Thyroid gland (tissue), 4 donors: Measurements from ENCODE around the gene FXYD3. TPM values are rescaled to one million over a fixed set of nuclear protein-coding genes. Genes with fewer than 3 reads are reported as not detected.

Source experiments
- DNase-seq, 2 donors: peaks; one replicate each; pipeline ENCODE4 v3.0.0-alpha.2; 2019
- H3K27ac ChIP-seq, 3 donors: fragments of 200-600 bp; sonication (generic); 1 replicate in 2 of 3; 2 replicates in 1 of 3; pipeline ENCODE4 v1.5.1; 2016 to 2019; ENCODE audit warnings: mild to moderate bottlenecking in 1 of 3, moderate library complexity in 1 of 3
- H3K27me3 ChIP-seq: fragments of 200-600 bp; sonication (generic); one replicate; pipeline ENCODE4 v1.5.1; 2019
- H3K36me3 ChIP-seq, 2 donors: fragments of 200-600 bp; sonication (generic); one replicate each; pipeline ENCODE4 v1.5.1; 2016 to 2019
- H3K4me1 ChIP-seq, 2 donors: fragments of 200-600 bp; sonication (generic); one replicate each; pipeline ENCODE4 v1.5.1; 2017 to 2019
- H3K4me3 ChIP-seq, 3 donors: fragments of 200-600 bp; sonication (generic); replicated peaks in 1 of 3; 1 replicate in 2 of 3; 2 replicates in 1 of 3; pipeline ENCODE4 v1.5.1; 2016; ENCODE audit warnings: mild to moderate bottlenecking in 1 of 3
- H3K9me3 ChIP-seq: fragments of 200-600 bp; sonication (generic); one replicate; pipeline ENCODE4 v1.5.1; 2017
- CTCF ChIP-seq, 6 experiments: fragments of 200-600 bp in 3 of 6; fragments of 450-650 bp in 3 of 6; sonication (generic) in 3 of 6; IDR thresholded peaks; one replicate each; pipeline ENCODE4 v1.5.1; 2016 to 2019; ENCODE audit warnings: antibody characterized with exemption in 6 of 6, mild to moderate bottlenecking in 2 of 6, inconsistent platforms in 1 of 6, moderate library complexity in 1 of 6
- POLR2A ChIP-seq, 2 donors: fragments of 450-650 bp; IDR thresholded peaks; one replicate each; pipeline ENCODE4 v1.6.1; 2017; ENCODE audit warnings: antibody characterized with exemption in 2 of 2, mild to moderate bottlenecking in 2 of 2, moderate library complexity in 1 of 2
- WGBS, 2 donors: methylation state at CpG; one replicate each; pipeline ENCODE4 v1.1.5; 2017; 5-methylcytosine and 5-hydroxymethylcytosine counted together
- intact Hi-C: fragments of 100-400 bp; cut with DNase I; formaldehyde crosslinking; loops from one replicate; pipeline ENCODE4 v1.15.1; 2023
- total RNA-seq, 4 donors: library from RNA; depleted of rRNA; stranded (reverse); fragments of >200 nt; gene quantifications; one replicate each; pipeline ENCODE4 v1.2.3, GENCODE V29; 2016

FXYD3 gene
- total RNA-seq, 4 donors from 2014 or later, result 1.1 TPM; not detected in 3

- WGBS, 2 donors, result 11 to 12% methylated on average over 20 to 32 of the region's 42 CpGs
- H3K4me3 ChIP-seq, result peak overlapping the region; percentile 5 to 35 (median 12)
- peak in 1 of 2 donors; percentile 70 for TF ChIP-seq POLR2A (IDR thresholded peaks at IDR 0.05)
- no peak for TF ChIP-seq CTCF (IDR thresholded peaks at IDR 0.05)
- peaks cover 0 to 16% of the 10 kb centered on the region in 2 donors for H3K4me1 ChIP-seq
- peak overlapping the region; percentile 17 to 74 (median 61) for H3K27ac ChIP-seq
- intact Hi-C loops, result no loop called here
- peak; percentile 88 to 92 for DNase-seq
- no peaks in the 10 kb centered on the region for H3K36me3 ChIP-seq
- H3K9me3 ChIP-seq, result no peaks in the 10 kb centered on the region
- no peaks in the 10 kb centered on the region for H3K27me3 ChIP-seq
Measured at GRCh38 chr19:35124098-35125060, 8.8 kb downstream of the FXYD3 start.

DNA sequence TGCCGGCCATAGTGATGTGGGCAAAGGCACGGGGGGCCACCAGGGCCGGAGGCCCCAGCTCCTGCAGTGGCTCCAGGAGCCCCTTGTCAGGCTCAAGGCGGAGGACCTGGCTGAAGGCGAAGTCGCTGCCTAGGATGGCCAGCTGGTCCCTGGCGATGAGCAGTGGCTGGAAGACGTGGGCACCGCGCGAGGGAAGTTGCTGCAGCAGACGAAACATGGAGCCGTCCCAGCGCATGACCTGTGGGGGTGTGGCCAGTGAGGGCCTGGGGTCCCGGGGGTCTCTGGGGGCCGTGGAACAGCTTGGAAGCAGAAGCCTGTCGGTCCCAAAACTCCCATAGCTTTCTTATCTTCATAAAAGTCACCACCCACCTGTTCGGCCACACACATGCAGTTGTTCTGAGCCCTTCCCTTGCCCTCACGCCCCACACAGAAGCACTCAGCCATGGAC, 9.7 kb downstream of the FXYD3 start:
- 95% methylated on average over 16 to 19 of the region's 19 CpGs for WGBS, 2 donors
- intact Hi-C loops, result no loop called here
- H3K36me3 ChIP-seq, result no peaks in the 10 kb centered on the region
- no peak overlapping the region for H3K4me3 ChIP-seq
- DNase-seq, result no peak
- no peaks in the 10 kb centered on the region for H3K27me3 ChIP-seq
- H3K4me1 ChIP-seq, result peaks cover 0 to 16% of the 10 kb centered on the region in 2 donors
- TF ChIP-seq CTCF (IDR thresholded peaks at IDR 0.05) (no peak), POLR2A (IDR thresholded peaks at IDR 0.05) (no peak)
- no peaks in the 10 kb centered on the region for H3K9me3 ChIP-seq
- peak overlapping the region in 2 of 3 donors; percentile 61 to 74 for H3K27ac ChIP-seq

DNA sequence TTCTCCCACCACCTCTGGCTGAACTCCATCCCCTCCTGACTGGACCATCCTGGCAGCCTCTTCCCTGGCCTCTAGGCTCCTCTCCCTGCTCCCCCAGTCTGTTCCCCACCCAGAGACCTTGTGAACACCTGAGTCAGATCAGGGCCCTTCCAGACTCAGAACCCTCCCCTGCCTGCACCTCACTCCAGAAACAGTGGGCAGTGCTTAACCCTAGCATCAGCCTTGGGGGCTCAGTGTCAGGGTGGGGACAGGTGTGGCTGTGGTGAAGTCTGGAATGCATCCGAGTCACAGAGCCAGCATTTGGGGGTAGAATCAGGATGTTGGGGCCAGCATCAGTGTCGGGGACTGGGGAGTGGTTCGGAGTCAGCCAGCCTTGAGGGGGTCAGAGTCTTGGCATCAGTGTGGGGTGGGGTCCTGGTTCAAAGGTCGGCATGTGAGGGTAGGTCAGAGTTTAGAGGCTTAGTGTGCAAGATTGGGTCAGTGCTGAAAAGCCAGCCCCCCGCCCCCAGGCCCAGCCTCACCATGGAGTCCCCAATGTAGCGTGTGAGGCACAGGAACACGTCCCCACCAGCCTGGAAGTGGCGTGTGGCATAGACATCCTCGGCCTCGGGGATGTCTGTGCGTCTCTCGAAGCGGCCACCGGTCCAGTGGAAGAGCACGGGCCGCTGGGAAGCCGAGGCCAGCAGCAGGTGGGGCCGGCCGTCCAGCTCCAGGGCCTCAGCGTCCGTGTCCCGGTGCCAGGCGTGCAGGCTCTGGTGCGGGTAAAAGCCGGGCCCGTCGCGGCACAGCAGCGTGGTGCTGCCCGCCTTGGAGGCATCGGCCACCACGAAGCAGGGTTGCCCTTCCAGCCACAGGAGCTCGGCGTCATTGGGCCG, 10.4 kb downstream of the FXYD3 start:
- no peaks in the 10 kb centered on the region for H3K9me3 ChIP-seq
- H3K36me3 ChIP-seq, result no peaks in the 10 kb centered on the region
- no peak overlapping the region for H3K4me3 ChIP-seq
- DNase-seq, result no peak
- TF ChIP-seq CTCF (IDR thresholded peaks at IDR 0.05), result no peak
- TF ChIP-seq POLR2A (IDR thresholded peaks at IDR 0.05), result no peak
- no peaks in the 10 kb centered on the region for H3K27me3 ChIP-seq
- WGBS, 2 donors, result 88 to 97% methylated on average over 5 to 14 of the region's 35 CpGs
- peaks cover 0 to 16% of the 10 kb centered on the region in 2 donors for H3K4me1 ChIP-seq
- intact Hi-C loops, result no loop called here
- peak overlapping the region in 2 of 3 donors; percentile 30 to 43 for H3K27ac ChIP-seq

DNA sequence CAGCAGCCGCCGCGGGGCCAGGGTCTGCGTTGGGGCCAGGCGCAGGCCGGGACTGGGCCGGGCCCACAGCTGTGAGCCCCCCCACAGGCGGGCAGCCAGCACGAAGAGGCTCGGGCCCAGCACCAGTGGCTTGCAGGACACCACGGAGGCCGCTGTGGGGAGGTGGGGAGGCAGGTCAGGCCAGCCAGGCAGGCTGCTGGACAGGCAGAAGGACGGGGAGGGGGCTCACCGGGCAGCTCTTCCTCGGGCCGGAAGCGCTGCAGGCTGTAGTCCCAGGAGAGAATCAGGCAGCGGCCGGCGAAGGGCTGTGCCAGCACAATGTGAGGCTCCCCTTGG, 11.0 kb downstream of the FXYD3 start:
- Histone ChIP-seq H3K4me1 (peaks cover 0 to 16% of the 10 kb centered on the region in 2 donors), H3K27ac (peak overlapping the region in 2 of 3 donors; percentile 1 to 30)
- no peak for DNase-seq

More for the DNA sequence above, 11.0 kb downstream of the FXYD3 start:
- Histone ChIP-seq H3K4me3 (no peak overlapping the region), H3K9me3 (no peaks in the 10 kb centered on the region), H3K27me3 (no peaks in the 10 kb centered on the region), H3K36me3 (no peaks in the 10 kb centered on the region)
- TF ChIP-seq POLR2A (IDR thresholded peaks at IDR 0.05) (no peak), CTCF (IDR thresholded peaks at IDR 0.05) (no peak)
- 10 to 20% methylated on average over 2 to 6 of the region's 20 CpGs for WGBS, 2 donors
- intact Hi-C loops, result no loop called here
